AG09309 (cell line): ENCODE results near the gene SRP14.

Experiments used
- DNase-seq: peaks from one replicate; pipeline ENCODE4 v3.0.0-alpha.2; 2010; ENCODE audit warnings: low read depth
- H3K4me3 ChIP-seq: 2 replicates; pipeline ENCODE4 v1.5.1; 2011; ENCODE audit warnings: mild to moderate bottlenecking, low read depth, low read length, moderate library complexity; ENCODE audit not compliant: control insufficient read depth
- CTCF ChIP-seq: IDR thresholded peaks from 2 replicates; pipeline ENCODE4 v1.5.1; 2011; ENCODE audit warnings: mild to moderate bottlenecking, low read depth, low read length, inconsistent platforms; ENCODE audit not compliant: insufficient read depth, control insufficient read depth; ENCODE audit errors: missing control alignments

Gene SRP14

GRCh38 chr15:40038638-40039543 is at the start of gene SRP14:
SRP14 (minus strand) TSS chr15:40039181; CDS start chr15:40039116, 65 bp downstream.
- DNase-seq: no peak
- peak within 1 kb of the TSS; percentile 66 for H3K4me3 ChIP-seq
- TF ChIP-seq CTCF: no peak

- H3K4me3 ChIP-seq: no peak overlapping the region
- no peak for DNase-seq
- no peak for TF ChIP-seq CTCF
Measured at GRCh38 chr15:40087991-40088928, 49.3 kb upstream of the SRP14 start.

- no peak for DNase-seq
- no peak overlapping the region for H3K4me3 ChIP-seq
- TF ChIP-seq CTCF: no peak
Measured at GRCh38 chr15:40087068-40087810, 48.3 kb upstream of the SRP14 start.

GRCh38 chr15:40085266-40085665 is 46.3 kb upstream of the SRP14 start:
- no peak for DNase-seq
- H3K4me3 ChIP-seq: no peak overlapping the region
- no peak for TF ChIP-seq CTCF

- TF ChIP-seq CTCF: no peak
- DNase-seq: no peak
- no peak overlapping the region for H3K4me3 ChIP-seq
Measured at GRCh38 chr15:40084650-40085049, 45.7 kb upstream of the SRP14 start.
